HG02973 (cell line): ENCODE data around the gene RAD9A.
"Not testable (repeated sequence)": the region's sequence is repeated elsewhere in the genome, so short reads cannot be mapped to it uniquely, and the experiment has no call there.

Source experiments
- ATAC-seq: cut with Tn5 transposase; IDR thresholded peaks from one replicate; pipeline ENCODE4 v1.9.1; 2021; ENCODE audit warnings: moderate library complexity; ENCODE audit not compliant: unreplicated experiment

The RAD9A gene

GRCh38 chr11:67421430-67422031 lies 29.7 kb downstream of the RAD9A start:
- ATAC-seq, result no peak

DNA sequence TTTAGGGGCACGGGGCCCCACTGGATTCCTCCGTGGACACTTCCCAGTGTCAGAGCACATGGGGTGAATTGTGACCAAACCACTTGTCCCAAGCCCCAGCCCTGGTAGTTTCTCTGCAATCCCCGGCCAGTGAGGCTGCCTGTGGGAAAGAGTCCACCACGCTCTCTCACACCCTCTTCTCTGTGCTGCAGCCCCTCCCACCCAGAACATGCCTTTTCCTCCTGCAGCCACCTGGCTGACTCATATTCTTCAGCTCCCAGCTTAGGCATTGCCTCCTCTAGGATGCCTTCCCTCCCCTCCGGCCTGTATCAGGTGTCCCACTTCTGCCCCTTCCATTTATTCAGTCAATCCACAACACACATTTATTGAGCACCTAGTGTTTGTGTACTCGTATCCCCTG lies 31.1 kb downstream of the RAD9A start:
- ATAC-seq, result no peak

- no peak for ATAC-seq
Measured at GRCh38 chr11:67423466-67423865, 31.7 kb downstream of the RAD9A start.

GRCh38 chr11:67423891-67424613 lies 32.3 kb downstream of the RAD9A start:
- ATAC-seq, result no peak

- ATAC-seq, result not testable (repeated sequence)
Measured at GRCh38 chr11:67427364-67427859, 35.6 kb downstream of the RAD9A start.

- peak; percentile 73 for ATAC-seq
Measured at GRCh38 chr11:67428052-67429001, 36.5 kb downstream of the RAD9A start, which contains the start of gene RPS6KB2. RPS6KB2 (plus strand) TSS chr11:67428494; CDS start chr11:67428546, 52 bp downstream.

- no peak for ATAC-seq
Measured at GRCh38 chr11:67429038-67429668, 37.4 kb downstream of the RAD9A start.

GRCh38 chr11:67429722-67430121 lies 37.9 kb downstream of the RAD9A start:
- no peak for ATAC-seq

- ATAC-seq, result no peak
Measured at GRCh38 chr11:67431346-67432249, 39.8 kb downstream of the RAD9A start.

DNA sequence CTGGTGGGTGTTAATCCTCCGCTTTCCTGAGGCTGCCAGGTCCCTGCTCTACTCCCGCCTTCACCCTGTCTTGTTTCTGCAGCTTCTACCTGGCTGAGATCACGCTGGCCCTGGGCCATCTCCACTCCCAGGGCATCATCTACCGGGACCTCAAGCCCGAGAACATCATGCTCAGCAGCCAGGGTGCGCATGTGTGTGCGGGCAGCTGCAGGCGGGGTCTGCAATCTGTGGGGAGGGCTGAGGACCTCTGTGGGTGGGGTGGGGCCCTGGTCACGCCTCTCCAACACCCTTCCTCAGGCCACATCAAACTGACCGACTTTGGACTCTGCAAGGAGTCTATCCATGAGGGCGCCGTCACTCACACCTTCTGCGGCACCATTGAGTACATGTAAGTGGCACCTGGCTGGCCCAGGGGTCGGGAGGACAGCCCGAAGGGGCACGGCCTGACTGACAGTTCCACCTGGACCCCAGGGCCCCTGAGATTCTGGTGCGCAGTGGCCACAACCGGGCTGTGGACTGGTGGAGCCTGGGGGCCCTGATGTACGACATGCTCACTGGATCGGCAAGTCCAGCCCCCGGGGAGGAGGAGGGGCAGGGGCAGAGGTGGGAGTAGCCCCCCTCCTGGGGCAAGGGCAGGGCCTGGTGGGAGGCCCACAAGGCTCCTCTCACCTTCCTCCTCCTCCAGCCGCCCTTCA lies 41.0 kb downstream of the RAD9A start:
- no peak for ATAC-seq

DNA sequence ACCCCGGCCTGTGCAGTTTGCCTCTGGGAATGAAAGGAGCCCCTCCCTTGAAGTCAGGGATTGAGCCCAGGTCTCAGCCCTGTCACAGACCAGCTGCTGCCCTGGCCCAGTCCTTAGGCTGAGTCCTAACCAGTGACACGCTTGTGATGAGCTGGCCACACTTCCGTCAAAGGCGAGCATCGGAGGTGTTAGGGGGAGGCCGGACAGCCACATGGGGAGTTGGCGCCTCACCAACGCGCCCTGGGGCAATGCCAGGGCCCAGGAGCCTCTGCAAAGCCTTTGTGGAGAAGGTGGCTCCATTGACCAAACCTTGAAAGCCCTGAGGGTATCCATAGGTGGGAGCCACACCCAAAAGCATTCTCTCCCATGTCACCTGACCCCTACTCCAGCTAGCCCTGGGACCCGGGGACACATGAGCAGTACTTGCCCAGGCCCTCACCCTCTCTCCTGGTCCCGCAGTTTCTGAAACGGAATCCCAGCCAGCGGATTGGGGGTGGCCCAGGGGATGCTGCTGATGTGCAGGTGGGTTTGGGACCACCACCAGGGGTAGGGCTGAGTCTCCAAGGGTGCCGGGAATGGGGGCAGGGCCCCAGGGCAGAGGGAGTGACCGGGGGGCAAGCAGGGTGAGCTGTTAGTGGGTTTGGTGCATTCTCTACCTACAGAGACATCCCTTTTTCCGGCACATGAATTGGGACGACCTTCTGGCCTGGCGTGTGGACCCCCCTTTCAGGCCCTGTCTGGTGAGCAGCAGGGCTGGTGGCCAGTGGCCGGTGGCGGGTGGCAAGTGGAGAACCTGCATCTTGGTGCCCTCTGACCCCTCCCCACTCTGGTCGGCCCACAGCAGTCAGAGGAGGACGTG lies 42.0 kb downstream of the RAD9A start:
- ATAC-seq, result no peak

DNA sequence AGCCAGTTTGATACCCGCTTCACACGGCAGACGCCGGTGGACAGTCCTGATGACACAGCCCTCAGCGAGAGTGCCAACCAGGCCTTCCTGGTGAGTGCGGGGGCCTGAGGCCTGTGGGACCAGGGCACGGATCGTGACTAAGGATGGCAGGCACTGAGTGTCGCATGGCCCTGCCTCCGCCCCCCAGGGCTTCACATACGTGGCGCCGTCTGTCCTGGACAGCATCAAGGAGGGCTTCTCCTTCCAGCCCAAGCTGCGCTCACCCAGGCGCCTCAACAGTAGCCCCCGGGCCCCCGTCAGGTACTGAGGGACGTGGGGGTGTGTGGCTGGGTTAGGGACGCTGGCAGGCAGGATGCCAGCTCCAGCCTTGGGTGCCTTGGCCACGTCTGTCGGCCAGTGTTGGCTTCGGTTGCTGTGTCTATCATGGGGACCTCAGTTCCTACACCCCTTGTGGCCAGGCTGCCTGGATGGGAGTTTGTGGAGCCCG lies 42.7 kb downstream of the RAD9A start:
- no peak for ATAC-seq

- ATAC-seq, result no peak
Measured at GRCh38 chr11:67435031-67435726, 43.4 kb downstream of the RAD9A start.

DNA sequence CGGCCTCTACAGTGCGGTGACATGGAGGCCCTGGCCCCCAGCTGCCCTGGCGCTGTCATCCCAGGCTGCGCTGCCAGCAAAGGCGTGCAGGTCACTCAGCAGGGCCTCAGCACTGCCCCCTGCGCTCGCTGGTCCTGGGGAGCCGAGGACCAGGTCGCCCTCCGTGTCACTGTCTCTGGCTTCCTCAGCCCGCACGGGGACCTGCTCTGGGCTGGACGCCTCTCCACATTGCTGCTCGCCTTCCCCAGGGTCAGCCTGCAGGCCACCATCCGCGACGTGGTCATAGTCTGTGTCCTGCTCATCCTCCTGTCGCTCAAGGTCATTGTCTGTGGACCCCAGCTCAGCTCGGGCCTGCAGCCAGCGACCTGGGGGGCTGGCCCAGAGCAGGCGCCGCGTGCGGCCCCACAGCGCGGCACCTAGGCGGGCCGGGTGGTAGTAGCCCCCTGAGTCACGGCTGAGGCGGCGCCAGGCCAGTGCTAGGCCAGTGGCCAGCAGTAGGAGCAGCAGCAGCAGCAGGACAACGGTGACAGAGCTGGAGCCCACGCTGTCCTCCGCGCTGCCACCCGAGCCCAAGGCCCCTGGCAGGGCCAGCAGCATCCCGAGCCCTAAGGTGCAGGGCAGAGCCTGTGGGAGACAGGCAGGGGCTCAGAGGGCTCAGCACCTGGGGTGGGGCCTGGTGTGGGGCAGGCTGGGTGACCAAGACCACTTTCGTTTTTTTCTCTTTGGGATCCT lies 44.1 kb downstream of the RAD9A start:
- no peak for ATAC-seq

GRCh38 chr11:67436459-67437081 lies 44.8 kb downstream of the RAD9A start:
- no peak for ATAC-seq

DNA sequence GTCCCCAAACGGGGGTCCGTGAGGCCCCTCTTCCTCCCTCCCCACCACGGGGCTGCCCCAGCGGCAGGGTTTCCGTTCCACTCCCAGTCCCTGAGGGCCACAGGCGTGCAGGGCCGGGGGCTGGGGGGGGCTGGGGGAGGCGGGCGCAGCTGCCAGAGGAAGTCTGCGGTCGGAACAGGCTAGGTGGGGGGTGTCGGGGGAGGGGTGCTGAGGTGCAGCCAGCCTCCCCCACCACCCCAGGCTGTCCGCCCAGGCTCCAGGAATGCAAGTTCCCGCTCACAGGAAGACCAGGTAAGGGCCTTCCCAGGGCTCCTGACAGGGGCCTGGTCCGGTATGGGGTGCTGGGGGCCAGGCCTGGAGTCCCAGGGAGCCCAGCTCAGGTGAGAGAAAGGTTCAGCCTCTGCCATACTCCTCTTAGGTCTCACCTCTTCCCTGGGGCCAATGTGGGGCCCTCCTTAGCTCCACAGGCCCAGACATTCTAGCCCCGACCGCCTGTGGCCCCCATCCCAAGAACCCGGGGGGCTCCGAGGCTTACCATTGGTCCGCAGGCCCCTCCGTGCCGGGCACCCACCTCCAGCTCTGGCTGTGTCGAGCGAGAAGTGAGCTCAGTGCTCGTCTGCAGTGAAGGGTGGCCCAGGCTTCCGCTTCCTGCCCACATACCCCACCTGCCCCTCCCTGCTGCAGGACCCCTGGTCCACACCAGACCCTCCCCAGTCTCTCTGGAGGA lies 45.5 kb downstream of the RAD9A start, which contains the start of gene PTPRCAP:
TSS of gene PTPRCAP (minus strand) at position 601 of the 727 bp plus-strand sequence. CDS start at position 538, 63 bp downstream.
- ATAC-seq, result no peak
